CD4-positive, alpha-beta memory T cell (primary cell): ENCODE results near the gene USP48. TPM values are rescaled to one million over a fixed set of nuclear protein-coding genes. Genes with fewer than 3 reads are reported as not detected.

Experiments used
- CTCF ChIA-PET: fragments of 350-600 bp; sonication (Branson Sonifier 250); formaldehyde crosslinking; loops from one replicate; lab custom pipeline; 2021; ENCODE audit warnings: inconsistent platforms; ENCODE audit not compliant: partially characterized antibody; lab: Charles Lee
- POLR2A ChIA-PET: fragments of 350-600 bp; sonication (Branson Sonifier 250); formaldehyde crosslinking; loops from one replicate; lab custom pipeline; 2021; ENCODE audit not compliant: partially characterized antibody; lab: Charles Lee
- DNase-seq, 5 donors: peaks; one replicate each; pipeline versions ENCODE4 v3.0.0 to v3.0.0-alpha.2; 2020 to 2022; ENCODE audit warnings: mixed read lengths in 1 of 5
- H3K27ac ChIP-seq: one replicate; pipeline ENCODE4 v1.7.0; 2013; ENCODE audit warnings: low read depth, low read length
- H3K27me3 ChIP-seq: 2 replicates; pipeline ENCODE4 v1.7.0; 2013; ENCODE audit warnings: mild to moderate bottlenecking, low read length, moderate library complexity; ENCODE audit not compliant: insufficient read depth
- H3K36me3 ChIP-seq: 2 replicates; pipeline ENCODE4 v1.7.0; 2013; ENCODE audit warnings: mild to moderate bottlenecking, low read length, moderate library complexity; ENCODE audit not compliant: insufficient read depth
- H3K4me1 ChIP-seq: 2 replicates; pipeline ENCODE4 v1.7.0; 2013; ENCODE audit warnings: mild to moderate bottlenecking, low read length, moderate library complexity; ENCODE audit not compliant: insufficient read depth
- H3K4me3 ChIP-seq, 2 donors: one replicate each; pipeline ENCODE4 v1.7.0; 2013; ENCODE audit warnings: low read length in 2 of 2, mild to moderate bottlenecking in 1 of 2
- H3K9me3 ChIP-seq, 2 donors: one replicate each; pipeline ENCODE4 v1.7.0; 2013; ENCODE audit warnings: low read length in 2 of 2, control low read depth in 1 of 2; ENCODE audit not compliant: control insufficient read depth in 1 of 2
- H3K27ac Mint-ChIP-seq, 7 donors: one replicate each; pipeline ENCODE4 v1.8.0; 2020 to 2021; ENCODE audit warnings: mixed read lengths in 7 of 7, mild to moderate bottlenecking in 6 of 7, inconsistent platforms in 3 of 7, moderate library complexity in 3 of 7
- H3K27me3 Mint-ChIP-seq, 2 donors: one replicate each; pipeline ENCODE4 v1.8.0; 2020 to 2021; ENCODE audit warnings: mixed read lengths in 2 of 2
- H3K36me3 Mint-ChIP-seq, 2 donors: one replicate each; pipeline ENCODE4 v1.8.0; 2020 to 2021; ENCODE audit warnings: mixed read lengths in 2 of 2, inconsistent platforms in 1 of 2, mild to moderate bottlenecking in 1 of 2
- H3K4me1 Mint-ChIP-seq, 4 donors: one replicate each; pipeline ENCODE4 v1.8.0; 2020 to 2021; ENCODE audit warnings: mixed read lengths in 4 of 4, mild to moderate bottlenecking in 1 of 4
- H3K4me3 Mint-ChIP-seq, 8 donors: one replicate each; pipeline ENCODE4 v1.8.0; 2020 to 2021; ENCODE audit warnings: mixed read lengths in 8 of 8, mild to moderate bottlenecking in 7 of 8, moderate library complexity in 6 of 8, inconsistent platforms in 3 of 8
- H3K9me3 Mint-ChIP-seq, 8 donors: one replicate each; pipeline ENCODE4 v1.8.0; 2020 to 2021; ENCODE audit warnings: mixed read lengths in 8 of 8, mild to moderate bottlenecking in 5 of 8, inconsistent platforms in 3 of 8, moderate library complexity in 1 of 8
- intact Hi-C: fragments of 100-400 bp; cut with micrococcal nuclease; formaldehyde crosslinking; loops from one replicate; pipeline ENCODE4 v1.15.1; 2023
- polyA plus RNA-seq, 2 donors: library from polyadenylated mRNA; unstranded; fragments of 300-500 nt; fragmentation: Illumina TruSeq; gene quantifications; one replicate each; pipeline ENCODE4 v1.2.3, GENCODE V29; 2021
- total RNA-seq, 2 experiments: library from RNA; stranded (reverse); gene quantifications; one replicate each; pipeline ENCODE4 v1.2.3, GENCODE V29; 2021

Gene USP48
- total and polyA plus RNA-seq, 4 experiments from 2014 or later, result 36.1 to 117 (median 76.3) TPM

GRCh38 chr1:21630571-21631343 lies 152.2 kb downstream of the USP48 start:
- H3K4me3 Mint-ChIP-seq, result no peak overlapping the region
- peaks cover 0 to 1% (median 0%) of the 10 kb centered on the region in 8 donors for H3K9me3 Mint-ChIP-seq
- no peaks in the 10 kb centered on the region for H3K36me3 ChIP-seq
- no peaks in the 10 kb centered on the region for H3K4me1 Mint-ChIP-seq
- no peak overlapping the region for H3K27ac Mint-ChIP-seq
- no peaks in the 10 kb centered on the region for H3K4me1 ChIP-seq
- no peak overlapping the region for H3K4me3 ChIP-seq
- no peaks in the 10 kb centered on the region for H3K36me3 Mint-ChIP-seq
- no peak overlapping the region for H3K27ac ChIP-seq
- ChIA-PET POLR2A (no interaction called here), CTCF (no interaction called here)
- no peak for DNase-seq
- no peaks in the 10 kb centered on the region for H3K9me3 ChIP-seq
- peaks cover 5 to 11% of the 10 kb centered on the region in 2 donors for H3K27me3 Mint-ChIP-seq
- intact Hi-C loops, result no loop called here
- H3K27me3 ChIP-seq, result no peaks in the 10 kb centered on the region

- Mint-ChIP-seq H3K27ac (no peak overlapping the region), H3K27me3 (peaks cover 5 to 11% of the 10 kb centered on the region in 2 donors), H3K4me1 (no peaks in the 10 kb centered on the region), H3K9me3 (no peaks in the 10 kb centered on the region), H3K4me3 (no peak overlapping the region), H3K36me3 (no peaks in the 10 kb centered on the region)
- no peak for DNase-seq
- intact Hi-C loops, result no loop called here
- Histone ChIP-seq H3K27ac (no peak overlapping the region), H3K9me3 (no peaks in the 10 kb centered on the region), H3K36me3 (no peaks in the 10 kb centered on the region), H3K27me3 (no peaks in the 10 kb centered on the region), H3K4me3 (no peak overlapping the region), H3K4me1 (no peaks in the 10 kb centered on the region)
- POLR2A ChIA-PET, result no interaction called here
- CTCF ChIA-PET, result no interaction called here
Observed at GRCh38 chr1:21629971-21630370, 153.0 kb downstream of the USP48 start.

GRCh38 chr1:21628798-21629393 lies 154.1 kb downstream of the USP48 start:
- DNase-seq, result no peak
- no peaks in the 10 kb centered on the region for H3K4me1 ChIP-seq
- no peak overlapping the region for H3K4me3 ChIP-seq
- H3K27ac Mint-ChIP-seq, result no peak overlapping the region
- no peaks in the 10 kb centered on the region for H3K36me3 Mint-ChIP-seq
- intact Hi-C loops, result no loop called here
- no peak overlapping the region for H3K27ac ChIP-seq
- H3K9me3 ChIP-seq, result no peaks in the 10 kb centered on the region
- POLR2A ChIA-PET, result no interaction called here
- H3K36me3 ChIP-seq, result no peaks in the 10 kb centered on the region
- no peak overlapping the region for H3K4me3 Mint-ChIP-seq
- CTCF ChIA-PET, result no interaction called here
- peaks cover 6 to 13% of the 10 kb centered on the region in 2 donors for H3K27me3 Mint-ChIP-seq
- H3K4me1 Mint-ChIP-seq, result peaks cover 0 to 3% (median 0%) of the 10 kb centered on the region in 4 donors
- H3K9me3 Mint-ChIP-seq, result no peaks in the 10 kb centered on the region
- H3K27me3 ChIP-seq, result no peaks in the 10 kb centered on the region

Other genes starting within 250 kb of the USP48 start
- gene RAP1GAP, start 113.8 kb downstream of the USP48 start, total RNA-seq, result under 1 TPM; 0.23 to 0.72 TPM
- not detected for gene RAP1GAP, start 113.8 kb downstream of the USP48 start, polyA plus RNA-seq
- not detected for gene LDLRAD2, start 29.1 kb upstream of the USP48 start, total RNA-seq
- not detected for gene LDLRAD2, start 29.1 kb upstream of the USP48 start, polyA plus RNA-seq
- gene HSPG2, start 154.2 kb upstream of the USP48 start, total RNA-seq, result 1 to 10 TPM; 1.2 TPM
- not detected for gene HSPG2, start 154.2 kb upstream of the USP48 start, polyA plus RNA-seq
- gene CELA3B, start 193.9 kb upstream of the USP48 start, total RNA-seq, result not detected
- gene CELA3B, start 193.9 kb upstream of the USP48 start, polyA plus RNA-seq, result not detected
- gene CELA3A, start 218.5 kb upstream of the USP48 start, total RNA-seq, result not detected
- gene CELA3A, start 218.5 kb upstream of the USP48 start, polyA plus RNA-seq, result not detected